Endometrium (tissue), 2 donors: ENCODE results near the gene CHMP4A.
"Not testable (repeated sequence)": the region's sequence is repeated elsewhere in the genome, so short reads cannot be mapped to it uniquely, and the experiment has no call there.

Experiments used
- FAIRE-seq: peaks from 2 replicates; lab custom pipeline; 2012; peaks lifted over from hg19 to GRCh38; lab: Jason Lieb, UNC
- donor health status: control.
- donor health status: control.

The CHMP4A gene

DNA sequence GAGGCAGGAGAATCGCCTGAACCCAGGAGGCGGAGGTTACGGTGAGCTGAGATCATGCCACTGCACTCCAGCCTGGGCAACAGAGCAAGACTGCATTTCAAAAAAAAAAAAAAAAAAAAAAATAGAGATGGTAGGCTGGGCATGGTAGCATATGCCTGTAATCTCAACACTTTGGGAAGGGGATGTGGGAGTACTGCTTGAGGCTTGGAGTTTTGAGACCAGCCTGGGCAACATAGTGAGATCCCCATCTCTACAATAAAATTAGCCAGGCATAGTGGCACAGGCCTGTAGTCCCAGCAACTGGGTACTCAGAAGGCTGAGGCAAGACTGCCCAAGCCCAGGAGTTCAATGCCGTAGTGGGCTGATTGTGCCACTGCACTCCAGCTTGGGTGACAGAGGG, 9.7 kb upstream of the CHMP4A start:
- FAIRE-seq: not testable (repeated sequence)

- no peak for FAIRE-seq
Observed at GRCh38 chr14:24219521-24219920, 6.2 kb upstream of the CHMP4A start.

- no peak for FAIRE-seq
Observed at GRCh38 chr14:24219080-24219479, 5.8 kb upstream of the CHMP4A start.

- FAIRE-seq: not testable (repeated sequence)
Observed at GRCh38 chr14:24216876-24217275, 3.6 kb upstream of the CHMP4A start.

GRCh38 chr14:24216345-24216699, 3.0 kb upstream of the CHMP4A start:
- FAIRE-seq: no peak

- FAIRE-seq: no peak
Observed at GRCh38 chr14:24215495-24216344, 2.4 kb upstream of the CHMP4A start, which contains the start of gene MDP1. TSS of gene MDP1 (minus strand) at chr14:24216066. CDS start at chr14:24215955, 111 bp downstream.

DNA sequence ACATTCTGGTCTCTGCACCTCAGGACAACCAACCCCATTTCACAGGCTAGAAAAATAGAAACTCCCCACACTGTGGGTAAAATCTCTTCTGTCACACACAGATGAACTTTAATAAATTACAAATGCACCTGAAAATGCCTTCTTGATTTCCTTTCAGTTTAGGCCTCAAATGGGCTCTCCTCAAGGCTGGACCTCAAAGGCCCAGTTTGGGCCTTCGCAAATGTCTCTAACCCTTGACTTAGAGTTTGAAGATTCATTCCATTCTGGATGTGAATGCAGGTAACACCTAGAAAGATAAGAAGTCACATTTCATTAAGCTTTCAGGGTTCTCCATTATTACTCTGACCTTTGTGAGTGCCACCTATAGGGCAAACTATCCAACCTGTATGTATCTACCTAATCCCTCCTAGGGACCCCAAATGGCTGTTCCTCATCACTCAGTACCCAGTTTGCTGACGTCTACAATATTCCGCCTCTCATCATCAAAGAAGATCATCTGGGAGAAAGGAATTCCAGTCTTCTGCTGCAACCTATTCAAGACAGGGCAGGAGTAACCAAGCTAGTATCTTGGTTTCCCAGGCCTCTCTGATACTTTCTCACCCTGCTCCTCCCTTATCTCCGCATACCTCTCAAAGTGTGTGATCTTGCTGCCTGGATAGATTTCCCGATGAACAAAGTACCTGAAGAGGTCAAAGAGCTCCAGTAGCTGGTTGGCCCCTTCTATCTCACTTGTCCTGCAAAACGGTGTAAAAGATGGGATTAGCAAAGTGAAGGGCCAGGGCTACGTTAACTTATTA, 776 bp upstream of the CHMP4A start:
- no peak for FAIRE-seq

DNA sequence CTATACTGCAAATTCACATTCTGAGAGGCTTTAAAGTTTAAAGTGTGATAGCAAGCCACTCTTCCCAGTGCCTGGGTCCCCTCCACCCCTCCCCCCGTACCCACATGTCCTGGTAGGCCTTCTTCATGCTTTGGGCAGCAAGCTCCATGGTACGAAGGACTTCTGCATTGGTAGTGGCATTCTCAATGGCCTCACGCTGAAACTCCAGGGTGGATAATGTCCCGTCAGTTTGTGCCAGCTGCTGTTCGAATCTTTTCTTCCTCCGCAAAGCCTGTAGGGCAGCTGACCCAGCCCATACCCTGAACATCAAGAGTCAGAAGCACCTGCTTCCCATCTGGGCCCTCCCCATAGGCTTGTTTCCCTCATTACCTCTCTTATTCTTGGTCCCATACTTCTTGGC, 2.0 kb downstream of the CHMP4A start:
- FAIRE-seq: no peak

DNA sequence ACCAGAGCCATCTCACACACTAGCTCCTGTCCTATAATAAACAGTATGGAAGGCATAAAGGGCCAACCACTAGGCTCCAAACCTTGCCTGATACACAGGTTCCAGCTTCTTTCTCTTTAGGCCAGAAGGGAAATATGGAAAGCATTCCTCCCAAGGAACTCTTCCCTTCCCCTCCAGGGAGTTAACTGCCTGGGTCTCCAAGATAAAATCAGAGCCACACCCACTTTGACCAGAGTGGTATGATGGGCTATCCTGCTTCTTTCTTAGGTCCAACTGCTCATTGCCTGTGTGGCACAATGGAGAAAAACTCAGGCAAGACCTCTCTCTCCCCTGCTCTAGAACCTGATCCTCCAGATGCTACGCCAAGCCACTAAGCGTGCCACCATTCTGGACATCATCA, 5.7 kb downstream of the CHMP4A start:
- no peak for FAIRE-seq

GRCh38 chr14:24207104-24207551, 6.2 kb downstream of the CHMP4A start:
- no peak for FAIRE-seq

DNA sequence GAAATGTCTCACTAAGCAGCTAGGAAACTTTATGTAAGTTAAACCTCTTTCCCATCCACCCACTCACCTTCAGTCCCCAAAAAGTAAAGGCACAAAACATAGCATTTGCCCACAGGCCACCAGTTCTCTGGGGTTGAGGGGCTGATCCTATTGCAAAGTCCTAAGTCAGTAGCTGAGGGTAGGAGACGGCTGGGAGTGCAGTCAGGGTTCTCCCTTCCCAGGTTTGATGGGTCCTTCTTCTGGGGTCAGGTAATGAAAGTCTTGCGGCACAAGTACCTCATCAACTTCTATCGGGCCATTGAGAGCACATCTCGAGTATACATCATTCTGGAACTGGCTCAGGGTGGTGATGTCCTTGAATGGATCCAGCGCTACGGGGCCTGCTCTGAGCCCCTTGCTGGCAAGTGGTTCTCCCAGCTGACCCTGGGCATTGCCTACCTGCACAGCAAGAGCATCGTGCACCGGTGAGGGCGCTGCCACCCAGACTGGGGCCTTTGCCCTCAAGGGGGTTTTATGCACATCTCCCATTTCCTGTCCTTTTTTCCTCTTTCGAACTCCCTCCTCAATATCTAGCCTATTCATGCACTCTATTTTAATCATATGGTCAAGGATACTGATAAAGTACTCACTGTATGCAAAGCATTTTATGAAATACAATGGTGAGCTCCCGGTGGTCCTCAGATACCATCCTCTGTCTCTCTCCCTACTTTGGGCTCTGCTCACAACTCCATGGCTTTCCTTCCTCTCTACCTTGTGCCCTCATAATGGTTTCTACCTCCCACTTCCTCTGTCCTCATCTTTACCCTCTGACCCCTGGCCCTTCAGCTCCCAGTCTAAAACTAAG, 6.8 kb downstream of the CHMP4A start:
- no peak for FAIRE-seq

GRCh38 chr14:24204163-24205146, 8.8 kb downstream of the CHMP4A start:
- FAIRE-seq: no peak

- FAIRE-seq: not testable (repeated sequence)
Observed at GRCh38 chr14:24203249-24203886, 9.9 kb downstream of the CHMP4A start.

DNA sequence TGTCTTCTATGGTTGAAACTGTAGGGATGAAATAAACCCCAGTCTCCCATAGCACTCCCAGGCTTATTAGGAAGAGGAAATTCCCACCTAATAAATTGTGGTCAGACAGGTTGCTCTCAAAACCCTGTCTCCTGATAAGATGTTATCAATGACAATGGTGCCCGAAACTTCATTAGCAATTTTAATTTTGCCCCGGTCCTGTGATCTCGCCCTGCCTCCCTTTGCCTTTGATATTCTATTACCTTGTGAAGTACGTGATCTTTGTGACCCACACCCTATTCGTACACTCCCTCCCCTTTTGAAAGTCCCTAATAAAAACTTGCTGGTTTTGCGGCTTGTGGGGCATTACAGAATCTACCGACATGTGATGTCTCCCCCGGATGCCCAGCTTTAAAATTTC, 10.8 kb downstream of the CHMP4A start:
- FAIRE-seq: not testable (repeated sequence)

GRCh38 chr14:24198814-24199524, 14.3 kb downstream of the CHMP4A start:
- no peak for FAIRE-seq

DNA sequence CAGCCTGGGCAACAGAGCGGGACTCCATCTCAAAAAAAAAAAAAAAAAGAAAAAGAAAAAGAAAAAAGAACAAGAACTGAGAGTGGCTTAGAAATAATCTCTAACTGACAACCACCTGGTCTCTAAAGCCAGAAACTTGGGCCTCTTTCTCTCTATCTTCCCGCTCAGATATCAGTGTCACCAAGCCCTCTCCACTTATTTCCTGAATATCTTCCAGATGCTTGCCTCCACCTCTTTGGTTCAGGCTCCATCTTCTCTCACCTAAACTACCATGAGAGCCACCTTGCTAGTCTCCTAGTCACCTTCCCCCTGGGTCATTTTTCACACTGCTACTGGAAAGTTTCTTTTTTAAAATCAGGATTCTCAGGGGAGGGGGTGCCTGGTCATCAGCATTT, 16.2 kb downstream of the CHMP4A start:
- no peak for FAIRE-seq

- FAIRE-seq: no peak
Observed at GRCh38 chr14:24196071-24197055, 16.9 kb downstream of the CHMP4A start.
